Measurements from ENCODE around the gene CDH15. TPM values are rescaled to one million over a fixed set of nuclear protein-coding genes. Genes with fewer than 3 reads are reported as not detected.

Gene CDH15
- total and polyA plus RNA-seq, 2 of the 13 experiments (the other 11 are each of a cell fraction or from before 2014, with no cell fraction given): 0.74 to 2.2 TPM

GRCh38 chr16:89190150-89190958, 18.8 kb downstream of the CDH15 start (continued):
- TF ChIP-seq ATF7 (IDR thresholded peaks at IDR 0.05): no peak
- peak; percentile 20; the same call in 1 of the 2 replicates for TF ChIP-seq ATF7 (CRISPR knock-in tag; IDR thresholded peaks at IDR 0.05)
- no peak for TF ChIP-seq FIP1L1 (IDR thresholded peaks at IDR 0.05; ENCODE audit: borderline replicate concordance, insufficient read depth, low read depth, low read length)
- TF ChIP-seq, protein P1, sequence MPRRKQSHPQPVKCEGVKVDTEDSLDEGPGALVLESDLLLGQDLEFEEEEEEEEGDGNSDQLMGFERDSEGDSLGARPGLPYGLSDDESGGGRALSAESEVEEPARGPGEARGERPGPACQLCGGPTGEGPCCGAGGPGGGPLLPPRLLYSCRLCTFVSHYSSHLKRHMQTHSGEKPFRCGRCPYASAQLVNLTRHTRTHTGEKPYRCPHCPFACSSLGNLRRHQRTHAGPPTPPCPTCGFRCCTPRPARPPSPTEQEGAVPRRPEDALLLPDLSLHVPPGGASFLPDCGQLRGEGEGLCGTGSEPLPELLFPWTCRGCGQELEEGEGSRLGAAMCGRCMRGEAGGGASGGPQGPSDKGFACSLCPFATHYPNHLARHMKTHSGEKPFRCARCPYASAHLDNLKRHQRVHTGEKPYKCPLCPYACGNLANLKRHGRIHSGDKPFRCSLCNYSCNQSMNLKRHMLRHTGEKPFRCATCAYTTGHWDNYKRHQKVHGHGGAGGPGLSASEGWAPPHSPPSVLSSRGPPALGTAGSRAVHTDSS (CRISPR knock-in tag; conservative IDR thresholded peaks at IDR 0.05): no peak
- TF ChIP-seq ZNF678 (CRISPR knock-in tag; IDR thresholded peaks at IDR 0.05): no peak
- no peak for TF ChIP-seq ZNF674 (CRISPR knock-in tag; IDR thresholded peaks at IDR 0.05; ENCODE audit: low read depth)
- no peak; the same call in 1 of the 2 replicates for TF ChIP-seq CHCHD3 (CRISPR knock-in tag; IDR thresholded peaks at IDR 0.05)
- TF ChIP-seq TCF7L2 (IDR thresholded peaks at IDR 0.05; ENCODE audit: low read depth, low read length): no peak
- TF ChIP-seq RFXAP (CRISPR knock-in tag; IDR thresholded peaks at IDR 0.05; ENCODE audit: borderline replicate concordance): 0 out of 2 replicates have a peak, but pooled peaks have one; percentile 67
- TF ChIP-seq MAFK (conservative IDR thresholded peaks at IDR 0.05 in 1 of 2, IDR thresholded peaks at IDR 0.05 in 1 of 2; ENCODE audit: low read length in 2 of 2): no peak
- TF ChIP-seq ZNF260 (CRISPR knock-in tag; IDR thresholded peaks at IDR 0.05; ENCODE audit: borderline replicate concordance, low read depth): no peak
- no peak for TF ChIP-seq GLMP (CRISPR knock-in tag; IDR thresholded peaks at IDR 0.05; ENCODE audit: borderline replicate concordance)
- no peak for TF ChIP-seq RERE (CRISPR knock-in tag; IDR thresholded peaks at IDR 0.05; ENCODE audit: low read depth)
- TF ChIP-seq, protein P2, sequence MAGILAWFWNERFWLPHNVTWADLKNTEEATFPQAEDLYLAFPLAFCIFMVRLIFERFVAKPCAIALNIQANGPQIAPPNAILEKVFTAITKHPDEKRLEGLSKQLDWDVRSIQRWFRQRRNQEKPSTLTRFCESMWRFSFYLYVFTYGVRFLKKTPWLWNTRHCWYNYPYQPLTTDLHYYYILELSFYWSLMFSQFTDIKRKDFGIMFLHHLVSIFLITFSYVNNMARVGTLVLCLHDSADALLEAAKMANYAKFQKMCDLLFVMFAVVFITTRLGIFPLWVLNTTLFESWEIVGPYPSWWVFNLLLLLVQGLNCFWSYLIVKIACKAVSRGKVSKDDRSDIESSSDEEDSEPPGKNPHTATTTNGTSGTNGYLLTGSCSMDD (CRISPR knock-in tag; IDR thresholded peaks at IDR 0.05): no peak
- no peak for TF ChIP-seq ZNF124 (CRISPR knock-in tag; IDR thresholded peaks at IDR 0.05)
- TF ChIP-seq ZNF883 (CRISPR knock-in tag; IDR thresholded peaks at IDR 0.05; ENCODE audit: not compliant biosample characterization): peak; percentile 2
- TF ChIP-seq ZNF615 (CRISPR knock-in tag; IDR thresholded peaks at IDR 0.05; ENCODE audit: borderline replicate concordance): no peak
